HG03520 (cell line): Measurements from ENCODE around the gene MAS1L.
"Not testable (repeated sequence)": the region's sequence is repeated elsewhere in the genome, so short reads cannot be mapped to it uniquely, and the experiment has no call there.

Experiments
- ATAC-seq: cut with Tn5 transposase; IDR thresholded peaks from one replicate; pipeline ENCODE4 v1.9.1; 2021; ENCODE audit warnings: mild to moderate bottlenecking, moderate library complexity; ENCODE audit not compliant: unreplicated experiment

Gene MAS1L

DNA sequence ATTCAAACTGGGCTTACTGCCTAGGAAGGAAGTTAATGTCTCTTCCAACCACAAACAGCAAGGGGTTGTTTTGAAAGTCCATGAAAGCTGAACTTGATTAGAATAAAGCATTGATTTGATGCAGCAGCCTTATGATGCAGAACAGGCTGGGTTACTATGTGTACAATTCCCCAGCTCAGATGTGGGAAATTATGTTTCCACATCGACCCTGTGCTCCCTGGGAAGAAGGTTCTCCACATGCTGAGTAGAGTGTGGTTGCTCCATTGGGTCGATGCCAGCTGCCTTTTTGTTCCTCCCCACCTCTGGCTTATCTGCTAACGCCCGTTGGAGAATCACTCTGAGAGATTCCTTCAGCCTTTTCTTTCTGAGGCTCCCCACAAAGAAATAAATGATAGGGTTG lies 1.2 kb downstream of the MAS1L start:
- ATAC-seq: no peak

DNA sequence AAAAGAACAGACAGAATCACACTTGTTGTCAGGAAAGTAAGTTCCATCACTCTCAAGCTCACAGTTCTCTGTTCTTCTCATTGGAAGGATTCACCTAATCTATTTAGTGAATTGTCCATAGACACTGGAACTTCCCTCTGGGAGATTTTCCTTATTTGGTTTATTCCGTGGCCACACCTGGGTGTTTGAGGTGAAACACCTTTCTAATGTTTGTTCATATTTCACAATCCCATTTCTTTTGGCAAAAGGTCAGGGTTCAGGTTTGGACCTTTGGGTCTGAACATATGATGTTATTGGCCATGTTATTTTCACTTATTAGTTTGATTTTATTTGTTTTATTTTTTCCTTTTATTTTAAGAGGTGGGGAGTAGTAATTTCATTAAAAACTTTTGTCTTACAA lies 4.0 kb downstream of the MAS1L start:
- ATAC-seq: no peak

DNA sequence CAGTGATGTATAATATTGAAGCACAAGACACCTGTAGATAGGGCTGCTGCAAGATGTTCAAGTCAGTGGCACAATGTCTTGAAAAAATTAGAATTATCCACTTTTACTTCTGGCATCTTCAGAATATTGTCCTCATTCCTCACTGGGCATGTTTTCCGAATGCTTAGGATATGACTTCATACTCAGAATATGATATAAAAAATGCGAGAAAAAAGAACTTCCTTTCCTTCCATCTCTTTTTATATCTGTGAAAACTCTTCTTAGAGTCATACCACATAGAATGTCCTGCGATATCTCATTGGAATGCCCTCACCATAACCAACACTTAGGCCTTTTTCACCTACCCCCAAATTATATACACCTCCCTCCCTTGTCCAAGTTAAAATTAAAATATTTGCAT lies 4.6 kb downstream of the MAS1L start:
- ATAC-seq: no peak

DNA sequence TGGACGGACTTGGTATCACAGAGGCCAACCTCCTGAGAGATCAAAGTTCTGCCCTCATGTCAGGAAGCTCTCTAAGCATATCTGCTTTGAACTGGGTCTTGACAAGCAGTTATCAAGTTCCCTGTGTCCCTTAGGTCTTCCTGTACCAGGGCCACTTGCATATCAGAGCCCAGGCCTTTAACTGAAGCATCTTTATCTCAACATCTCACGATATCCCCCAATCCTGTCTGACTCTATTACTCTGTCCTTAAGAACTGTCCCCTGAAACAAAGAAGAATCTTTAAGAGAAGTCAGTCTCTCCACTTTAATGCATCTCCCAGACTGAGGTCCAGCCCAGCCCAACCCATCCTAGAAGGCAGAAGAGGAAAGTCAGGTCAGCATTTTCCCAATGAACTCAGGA lies 8.2 kb downstream of the MAS1L start:
- no peak for ATAC-seq

DNA sequence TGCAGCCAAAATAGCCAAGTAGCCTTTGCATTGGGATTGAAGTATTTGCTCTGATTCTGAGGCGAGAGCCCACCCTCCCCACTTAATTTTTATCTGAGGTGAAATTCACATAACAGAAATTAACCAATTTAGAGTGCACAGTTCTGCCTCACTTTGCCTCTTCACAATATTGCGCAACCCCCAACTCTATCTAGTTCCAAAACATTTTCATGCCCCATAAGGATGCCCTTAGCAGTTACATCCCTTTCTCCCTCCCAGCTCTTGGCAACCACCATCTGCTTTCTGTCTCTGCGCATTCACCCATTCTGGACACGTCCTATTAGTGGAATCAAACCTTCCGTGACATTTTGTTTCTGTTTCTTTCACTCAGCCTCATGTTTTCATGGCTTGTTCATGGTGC lies 9.0 kb downstream of the MAS1L start:
- no peak for ATAC-seq

DNA sequence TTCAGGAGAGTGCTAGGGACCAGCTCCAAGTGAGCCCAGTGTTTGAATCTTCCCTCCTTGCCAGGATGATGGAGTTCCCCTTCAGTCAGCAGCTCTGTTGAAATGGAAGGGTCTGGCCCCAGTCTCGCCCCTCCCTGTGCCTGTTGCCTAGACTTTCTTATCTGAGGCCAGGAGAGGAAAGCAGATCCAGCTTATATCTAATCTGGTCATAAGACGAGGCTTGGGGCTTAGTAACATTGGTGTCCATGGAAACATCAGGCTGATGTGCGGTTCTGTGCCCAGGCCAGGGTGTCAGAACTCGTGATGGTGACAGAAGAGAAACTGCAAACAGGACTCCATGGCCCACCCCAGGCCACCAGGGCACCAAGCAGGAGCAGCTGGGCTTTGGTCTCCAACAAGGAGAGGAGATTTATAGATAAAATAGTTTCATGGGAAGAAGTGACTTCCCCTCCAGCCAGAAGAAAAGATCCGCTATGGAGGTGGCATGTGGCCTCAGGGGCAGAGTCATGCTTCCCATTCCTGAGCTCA lies 9.8 kb downstream of the MAS1L start:
- no peak for ATAC-seq

DNA sequence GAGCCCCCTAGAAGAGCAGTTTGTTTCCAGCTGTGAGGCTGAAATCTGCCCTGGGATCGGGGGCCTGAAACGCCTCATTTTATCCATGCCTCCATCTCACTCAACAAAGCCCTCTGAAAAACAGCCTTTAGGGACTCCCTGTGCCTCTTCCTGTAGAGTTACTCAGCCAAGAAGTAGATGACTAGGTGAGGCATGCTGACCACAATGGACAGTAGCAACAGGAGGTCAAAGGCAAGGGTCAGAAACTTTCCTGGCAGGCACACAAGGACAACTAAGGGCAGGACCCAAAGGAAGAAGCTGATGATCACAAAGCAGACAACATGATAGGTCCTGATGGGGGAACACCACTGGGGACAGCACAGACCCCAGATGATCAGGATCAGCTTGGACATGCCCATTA lies 12.8 kb downstream of the MAS1L start:
- ATAC-seq: no peak

DNA sequence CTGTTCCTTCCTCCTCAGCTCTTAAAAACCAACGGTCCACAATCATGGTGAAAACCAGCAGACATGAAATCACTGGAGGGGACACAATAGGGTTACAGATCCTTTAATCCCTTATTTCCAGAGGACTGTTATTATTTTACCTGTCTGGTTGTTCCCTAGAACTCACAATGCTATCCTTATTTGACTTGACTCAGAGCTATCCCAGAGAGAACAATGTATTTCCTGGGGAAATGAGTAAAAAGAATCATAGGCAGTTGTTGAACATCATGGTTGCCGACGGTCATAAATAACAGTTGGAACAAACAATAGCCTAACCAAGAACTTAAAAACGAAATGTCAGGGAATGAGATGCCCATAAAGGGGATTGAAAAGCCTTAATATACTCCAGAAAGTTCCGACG lies 21.5 kb downstream of the MAS1L start:
- ATAC-seq: no peak

DNA sequence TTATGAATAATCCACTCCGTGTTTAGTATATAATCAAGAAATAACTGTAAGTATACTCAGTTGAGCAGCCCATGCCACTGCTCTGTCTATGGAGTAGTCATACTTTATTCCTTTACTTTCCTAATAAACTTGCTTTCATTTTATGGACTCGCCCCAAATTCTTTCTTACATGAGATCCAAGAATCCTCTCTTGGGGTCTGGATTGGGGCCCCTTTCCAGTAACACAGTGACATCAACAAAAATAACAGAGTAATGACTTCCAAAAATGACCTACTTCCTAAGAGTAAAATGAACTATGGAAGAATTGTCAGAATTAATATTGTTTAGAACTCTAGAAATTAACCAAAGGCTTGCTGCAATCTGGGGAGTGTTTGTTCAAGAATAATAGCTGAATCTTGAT lies 22.0 kb downstream of the MAS1L start:
- no peak for ATAC-seq

DNA sequence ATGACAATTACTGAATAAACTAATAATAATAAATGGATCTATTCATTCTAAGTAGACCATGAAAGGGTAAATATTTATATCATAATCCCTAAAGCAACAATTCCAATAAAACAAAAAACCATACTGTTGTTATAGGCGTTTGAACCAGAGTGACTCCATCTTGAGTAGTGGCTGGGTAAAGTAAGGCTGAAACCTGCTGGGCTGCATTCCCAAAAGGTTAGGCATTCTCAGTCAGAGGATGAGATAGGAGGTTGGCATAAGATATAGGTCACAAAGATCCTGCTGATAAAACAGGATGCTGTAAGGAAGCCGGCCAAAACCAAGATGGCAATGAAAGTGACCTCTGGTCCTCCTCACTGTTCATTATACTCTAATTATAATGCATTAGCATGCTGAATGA lies 22.5 kb downstream of the MAS1L start:
- no peak for ATAC-seq

DNA sequence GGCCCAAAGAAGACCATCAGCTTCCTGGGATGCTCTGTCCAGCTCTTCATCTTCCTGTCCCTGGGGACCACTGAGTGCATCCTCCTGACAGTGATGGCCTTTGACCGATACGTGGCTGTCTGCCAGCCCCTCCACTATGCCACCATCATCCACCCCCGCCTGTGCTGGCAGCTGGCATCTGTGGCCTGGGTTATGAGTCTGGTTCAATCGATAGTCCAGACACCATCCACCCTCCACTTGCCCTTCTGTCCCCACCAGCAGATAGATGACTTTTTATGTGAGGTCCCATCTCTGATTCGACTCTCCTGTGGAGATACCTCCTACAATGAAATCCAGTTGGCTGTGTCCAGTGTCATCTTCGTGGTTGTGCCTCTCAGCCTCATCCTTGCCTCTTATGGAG lies 25.7 kb downstream of the MAS1L start:
- ATAC-seq: no peak

DNA sequence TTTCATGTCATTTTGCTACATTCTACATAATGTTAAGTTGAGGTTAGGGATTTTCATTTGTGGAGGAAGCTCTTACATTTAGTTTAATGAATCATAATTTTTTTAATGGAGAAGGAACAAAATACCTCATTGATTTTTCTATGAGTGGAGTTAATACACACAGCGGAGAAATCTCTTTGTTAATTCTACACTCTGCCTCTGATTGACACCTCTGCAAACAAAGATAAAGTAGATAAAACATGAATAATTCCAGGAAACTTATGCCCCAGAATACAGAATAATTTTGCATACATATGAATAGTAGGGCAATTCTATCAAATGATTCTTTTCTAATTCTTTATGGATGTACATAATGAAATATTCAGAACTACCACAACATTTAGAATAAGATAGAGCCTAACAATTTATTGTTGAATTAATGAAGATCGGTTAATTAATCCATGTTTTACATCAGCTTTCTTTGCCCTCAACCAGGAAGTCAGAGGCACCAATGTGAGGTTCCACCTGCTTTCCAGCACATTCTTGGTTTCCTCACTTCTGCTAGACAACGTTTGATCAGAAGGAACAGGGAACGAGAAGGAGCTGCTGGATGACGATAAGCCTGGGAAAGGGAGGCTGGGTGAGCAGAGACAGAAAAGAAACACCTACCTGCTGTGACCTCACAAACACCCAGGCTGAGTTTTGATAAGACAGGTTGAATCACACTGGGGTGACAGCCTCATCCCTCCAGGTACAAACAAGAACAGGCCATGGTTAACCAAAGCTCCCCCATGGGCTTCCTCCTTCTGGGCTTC lies 26.5 kb downstream of the MAS1L start:
- no peak for ATAC-seq

DNA sequence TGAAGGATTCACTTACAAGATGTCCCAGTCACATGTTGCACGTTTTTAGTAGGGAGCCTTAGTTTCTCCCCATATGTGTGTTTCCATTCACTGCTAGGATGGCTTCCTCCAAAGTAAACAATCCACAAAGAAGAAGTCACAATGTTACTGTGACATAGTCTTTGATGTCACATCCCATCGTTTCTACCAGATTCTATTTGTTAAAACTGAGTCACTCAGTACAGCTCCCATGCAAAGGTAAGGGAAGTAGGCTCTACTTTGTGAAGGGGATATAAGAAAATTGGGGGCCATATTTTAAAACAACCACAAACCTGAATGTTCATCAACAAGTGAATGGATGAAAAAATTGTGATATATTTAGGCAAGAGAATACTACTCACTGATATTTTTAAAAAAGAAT lies 30.8 kb downstream of the MAS1L start, which contains the start of the genes OR11A1 and OR2H1:
Gene OR11A1 (minus strand): TSS at position 101 of the 400 bp plus-strand sequence. CDS start 29,430 bp downstream, outside the sequence.
Gene OR2H1 (plus strand): TSS at position 185 of the 400 bp plus-strand sequence. CDS start 4,615 bp downstream, outside the sequence.
- ATAC-seq: no peak

DNA sequence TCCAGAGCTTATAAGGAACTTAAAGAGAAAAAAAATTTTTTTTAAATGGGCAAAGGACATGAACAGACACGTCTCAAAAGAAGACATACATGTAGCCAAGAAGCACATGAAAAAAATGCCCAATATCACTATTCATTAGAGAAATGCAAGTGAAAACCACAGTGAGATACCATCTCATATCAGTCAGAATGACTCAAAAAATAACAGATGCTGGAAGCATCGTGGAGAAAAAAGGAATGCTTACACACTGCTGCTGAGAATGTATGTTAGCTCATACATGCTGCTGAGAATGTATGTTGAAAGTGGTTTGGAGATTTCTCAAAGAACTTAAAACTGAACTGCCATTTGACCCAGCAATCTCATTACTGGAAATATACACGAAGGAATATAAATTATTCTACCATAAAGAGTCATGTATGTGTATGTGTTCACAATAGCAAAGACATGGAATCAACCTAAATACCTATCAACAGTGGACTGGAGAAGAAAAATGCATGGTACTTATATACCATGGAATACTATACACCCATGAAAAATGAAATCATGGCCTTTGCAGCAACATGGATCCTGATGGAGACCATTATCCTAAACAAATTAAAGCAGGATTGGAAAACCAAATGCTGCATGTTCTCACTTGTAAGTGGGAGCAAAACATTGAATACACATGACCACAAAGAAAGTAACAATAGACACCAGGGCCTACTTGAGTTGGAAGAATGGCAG lies 36.1 kb downstream of the MAS1L start:
- no peak for ATAC-seq

DNA sequence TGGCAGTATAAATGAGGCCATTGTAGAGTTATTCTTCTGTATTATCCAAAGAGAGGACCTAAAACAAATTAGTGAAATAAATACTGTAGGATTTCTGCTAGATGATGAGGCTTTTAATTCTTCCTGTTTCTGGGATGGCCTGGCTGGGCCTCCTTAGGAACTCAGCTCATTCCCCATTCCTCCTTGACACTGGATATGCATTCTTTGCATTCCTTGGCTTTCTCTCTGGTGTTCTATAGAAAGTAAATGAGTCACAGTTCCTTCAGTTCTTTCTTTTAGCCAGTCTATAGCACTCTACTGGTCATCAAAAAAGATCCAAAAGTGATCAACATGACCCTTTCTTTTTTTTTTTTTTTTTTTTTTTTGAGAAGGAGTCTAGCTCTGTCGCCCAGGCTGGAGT lies 40.1 kb downstream of the MAS1L start:
- no peak for ATAC-seq

DNA sequence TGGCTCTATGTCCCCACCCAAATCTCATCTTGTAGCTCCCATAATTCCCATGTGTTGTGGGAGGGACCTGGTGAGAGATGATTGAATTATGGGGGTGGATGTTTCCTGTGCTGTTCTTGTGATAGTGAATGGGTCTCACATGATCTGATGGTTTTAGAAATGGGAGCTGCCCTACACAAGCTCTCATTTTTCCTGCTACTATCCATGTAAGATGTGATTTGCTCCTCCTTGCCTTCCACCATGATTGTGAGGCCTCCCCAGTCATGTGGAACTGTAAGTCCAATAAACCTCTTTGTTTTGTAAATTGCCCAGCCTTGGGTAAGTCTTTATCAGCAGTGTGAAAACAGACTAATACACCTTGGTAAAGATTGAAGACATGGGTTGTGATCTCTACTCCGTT lies 43.7 kb downstream of the MAS1L start:
- ATAC-seq: not testable (repeated sequence)

DNA sequence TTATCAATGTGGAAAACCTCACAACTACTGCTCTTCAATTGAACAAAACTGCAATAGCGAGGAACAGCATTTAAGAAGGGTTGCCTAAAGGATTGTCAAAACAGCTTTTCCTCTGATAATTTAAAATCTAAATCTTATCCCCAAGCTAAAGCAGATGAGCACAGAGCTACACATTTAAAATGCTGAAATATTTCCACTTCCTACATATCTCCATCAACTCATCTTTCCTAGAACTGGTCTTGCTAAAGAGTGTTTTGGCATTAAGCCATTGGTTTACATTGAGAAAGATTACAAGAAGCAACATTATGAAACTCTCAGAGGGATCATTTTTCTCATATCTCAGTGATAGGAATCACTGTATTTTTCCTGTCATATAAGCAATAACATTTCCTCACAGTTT lies 45.0 kb downstream of the MAS1L start:
- ATAC-seq: no peak

DNA sequence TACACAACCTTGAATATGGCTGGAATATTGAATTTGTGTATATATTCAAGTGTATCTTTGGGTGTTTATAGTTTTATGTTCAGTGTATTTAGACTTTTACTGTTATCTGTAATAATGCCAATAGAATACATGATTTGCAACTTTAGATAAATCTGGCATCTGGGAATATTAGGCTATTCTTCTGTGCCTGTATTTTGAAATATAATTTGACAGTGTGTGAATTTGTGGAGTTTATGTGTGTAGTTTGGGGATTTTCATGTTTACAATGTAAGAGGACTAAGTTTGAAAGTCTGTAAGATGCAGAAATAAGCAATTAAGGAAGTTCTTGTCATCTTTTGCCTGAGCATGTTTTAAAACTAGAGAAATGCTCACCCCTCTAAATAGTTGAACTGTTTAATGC lies 48.8 kb downstream of the MAS1L start, which contains the start of gene OR10C1:
Gene OR10C1 (plus strand): TSS at position 301 of the 400 bp plus-strand sequence. CDS start 710 bp downstream, outside the sequence.
- no peak for ATAC-seq

DNA sequence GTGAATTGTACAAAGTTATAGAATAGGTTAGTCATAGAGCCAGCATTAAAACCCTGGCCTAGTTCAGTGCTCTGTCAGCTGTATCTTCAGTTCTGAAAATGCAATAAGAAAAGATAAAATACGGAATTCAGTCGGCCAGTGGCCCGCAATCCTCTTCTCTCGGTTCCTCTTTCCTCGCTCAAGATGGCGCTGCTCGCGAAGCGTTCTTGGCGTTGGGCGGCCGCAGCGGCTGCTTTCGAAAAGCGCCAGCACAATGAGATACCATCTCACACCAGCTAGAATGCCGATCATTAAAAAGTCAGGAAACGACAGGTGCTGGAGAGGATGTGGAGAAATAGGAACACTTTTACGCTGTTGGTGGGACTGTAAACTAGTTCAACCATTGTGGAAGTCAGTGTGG lies 51.0 kb downstream of the MAS1L start:
- ATAC-seq: not testable (repeated sequence)
